Heart left ventricle (tissue), 16 donors: ENCODE data around the gene CHST9. TPM values are rescaled to one million over a fixed set of nuclear protein-coding genes. Genes with fewer than 3 reads are reported as not detected.
"Not testable (repeated sequence)": the region's sequence is repeated elsewhere in the genome, so short reads cannot be mapped to it uniquely, and the experiment has no call there.

Experiments
- ATAC-seq, 4 donors: fragments of 200-7000 bp; cut with Tn5 transposase; one replicate each; pipeline ENCODE4 v1.9.1; 2020 to 2022; ENCODE audit warnings: moderate library complexity in 4 of 4, mild to moderate bottlenecking in 3 of 4, moderate number of reproducible peaks in 1 of 4
- DNase-seq, 5 donors: peaks; one replicate each; pipeline ENCODE4 v3.0.0-alpha.2; 2020
- H3K27ac ChIP-seq, 12 donors: fragments of 200-600 bp; sonication (generic) in 4 of 12; one replicate each; pipeline versions ENCODE4 v1.5.0 to v1.8.0; 2016 to 2022; ENCODE audit warnings: mild to moderate bottlenecking in 2 of 12
- H3K27me3 ChIP-seq, 9 donors: fragments of 200-600 bp; sonication (generic) in 2 of 9; one replicate each; pipeline versions ENCODE4 v1.5.1 to v1.8.0; 2016 to 2022; ENCODE audit warnings: mild to moderate bottlenecking in 3 of 9
- H3K36me3 ChIP-seq, 9 donors: fragments of 200-600 bp; sonication (generic) in 2 of 9; one replicate each; pipeline versions ENCODE4 v1.5.0 to v1.8.0; 2018 to 2022; ENCODE audit warnings: mild to moderate bottlenecking in 2 of 9
- H3K4me1 ChIP-seq, 12 donors: fragments of 200-600 bp; sonication (generic) in 4 of 12; one replicate each; pipeline versions ENCODE4 v1.5.0 to v1.8.0; 2016 to 2022; ENCODE audit warnings: mild to moderate bottlenecking in 3 of 12
- H3K4me3 ChIP-seq, 12 donors: fragments of 200-600 bp; sonication (generic) in 4 of 12; one replicate each; pipeline versions ENCODE4 v1.5.0 to v1.8.0; 2017 to 2022; ENCODE audit warnings: mild to moderate bottlenecking in 9 of 12, moderate library complexity in 4 of 12
- H3K9me3 ChIP-seq, 12 donors: fragments of 200-600 bp; sonication (generic) in 4 of 12; one replicate each; pipeline versions ENCODE4 v1.5.0 to v1.8.0; 2016 to 2022; ENCODE audit warnings: mild to moderate bottlenecking in 1 of 12
- POLR2A ChIP-seq, 2 donors: fragments of 450-650 bp; IDR thresholded peaks; one replicate each; pipeline ENCODE4 v1.6.1; 2017; ENCODE audit warnings: antibody characterized with exemption in 2 of 2, mild to moderate bottlenecking in 2 of 2, moderate library complexity in 2 of 2
- WGBS, 4 donors: extraction: QIAGEN DNeasy Blood & Tissue Kit in 2 of 4; methylation state at CpG; one replicate each; pipeline versions ENCODE4 v1.1.5 to v1.1.7; 2013 to 2018; 5-methylcytosine and 5-hydroxymethylcytosine counted together
- intact Hi-C, 10 donors: fragments of 100-400 bp; cut with DNase I; formaldehyde crosslinking; loops; one replicate each; pipeline versions ENCODE4 v1.11.1 to v1.14.2; 2022
- polyA plus RNA-seq, 2 donors: library from polyadenylated mRNA; stranded (reverse); fragments of 200-250 nt; gene quantifications; one replicate each; pipeline ENCODE4 v1.2.3, GENCODE V29; 2013
- total RNA-seq, 9 donors: library from RNA; depleted of rRNA in 2 of 9; stranded (reverse); fragments of >200 nt in 2 of 9; fragmentation: NEBNext Ultra II Directional in 3 of 9; extraction: Animal tissue kit (Norgen Biotek cat#: 25700) in 3 of 9; gene quantifications; one replicate each; pipeline versions ENCODE4 v1.1.0 to v1.2.4, GENCODE V29; 2016 to 2023
- TF ChIP-seq, protein P1 (sequence below), 12 donors: fragments of 200-600 bp; sonication (generic) in 4 of 12; IDR thresholded peaks; one replicate each; pipeline versions ENCODE4 v1.5.0 to v1.8.0; 2018 to 2022; ENCODE audit warnings: antibody characterized with exemption in 12 of 12, mild to moderate bottlenecking in 5 of 12
- donor health status: ischemic (EF 13 %, LVEDD 7.1; RV severe dilation, severe dysfunction).
- donor health status: healthy with polysubstance abuse.
- donor health status: DM: no; HTN: yes; CAD: no.
- donor health status: DM: no; HTN: no; CAD: no.
- donor health status: ischemic (EF 25% LVEDD 6.9; RV normal size, moderate dysfunction).
- donor health status: ischemic (EF 25% LVEDD 5.7; RV mildly dilated, moderate dysfunction).
- donor health status: healthy.
- donor health status: DM: yes; HTN: yes; CAD: no.
- donor health status: ischemic (EF 35%, LVEDD 5.7; RV mildly dilated, moderate dysfunction).
- donor health status: nonischemic (EF 11% LVEDD 7.7; RV severe dilation, severe dysfunction).
- donor health status: DM: yes; HTN: yes; CAD: no.
- donor health status: PGD.
- donor health status: ischemic (EF 29% LVEDD 5.4; RV normal size, mild dysfunction).
- donor health status: nonischemic (EF 23%, LVEDD 6.1; RV moderate dilation, normal function).

The CHST9 gene
- total and polyA plus RNA-seq, 11 donors = 0.03 to 20.2 (median 4.1) TPM

DNA sequence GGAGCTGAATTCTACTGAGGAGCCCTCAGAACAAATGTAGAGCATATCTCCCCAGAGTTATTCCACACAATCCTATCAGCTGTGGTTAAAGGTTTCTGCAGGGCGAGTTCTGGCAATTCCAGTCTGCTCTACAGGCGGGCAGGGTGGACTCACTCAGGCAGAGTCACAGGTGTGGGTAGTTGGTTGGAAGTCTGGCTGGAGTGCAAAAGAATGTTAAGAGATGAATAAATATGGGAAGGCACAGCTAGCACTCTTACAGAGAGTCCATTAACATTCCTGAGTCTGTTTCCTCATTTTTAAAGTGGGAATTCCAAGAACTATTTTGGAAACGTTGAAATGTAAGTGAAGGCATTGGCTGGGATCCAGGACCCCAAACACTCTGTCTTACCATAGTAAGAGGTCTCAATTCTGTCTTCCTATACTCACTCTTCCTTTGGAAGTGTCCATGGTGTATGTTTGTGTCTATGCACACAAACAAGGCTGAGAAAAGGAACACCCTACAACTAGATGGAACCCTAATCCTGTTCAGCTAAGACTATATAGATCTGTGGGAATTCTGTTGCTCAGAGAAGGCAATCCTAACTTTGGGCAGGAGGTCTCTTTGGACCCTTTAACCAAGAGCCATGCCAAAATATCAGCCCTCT, 256.3 kb downstream of the CHST9 start:
- Histone ChIP-seq H3K4me3 (no peak overlapping the region), H3K4me1 (no peaks in the 10 kb centered on the region), H3K36me3 (no peaks in the 10 kb centered on the region), H3K27ac (no peak overlapping the region), H3K9me3 (no peaks in the 10 kb centered on the region), H3K27me3 (no peaks in the 10 kb centered on the region)
- WGBS, 4 donors = 60 to 65% (median 62%) methylated on average over 3 of the region's 3 CpGs
- intact Hi-C loops = no loop called here
- DNase-seq (no peak), ATAC-seq (no peak)
- TF ChIP-seq, protein P1, sequence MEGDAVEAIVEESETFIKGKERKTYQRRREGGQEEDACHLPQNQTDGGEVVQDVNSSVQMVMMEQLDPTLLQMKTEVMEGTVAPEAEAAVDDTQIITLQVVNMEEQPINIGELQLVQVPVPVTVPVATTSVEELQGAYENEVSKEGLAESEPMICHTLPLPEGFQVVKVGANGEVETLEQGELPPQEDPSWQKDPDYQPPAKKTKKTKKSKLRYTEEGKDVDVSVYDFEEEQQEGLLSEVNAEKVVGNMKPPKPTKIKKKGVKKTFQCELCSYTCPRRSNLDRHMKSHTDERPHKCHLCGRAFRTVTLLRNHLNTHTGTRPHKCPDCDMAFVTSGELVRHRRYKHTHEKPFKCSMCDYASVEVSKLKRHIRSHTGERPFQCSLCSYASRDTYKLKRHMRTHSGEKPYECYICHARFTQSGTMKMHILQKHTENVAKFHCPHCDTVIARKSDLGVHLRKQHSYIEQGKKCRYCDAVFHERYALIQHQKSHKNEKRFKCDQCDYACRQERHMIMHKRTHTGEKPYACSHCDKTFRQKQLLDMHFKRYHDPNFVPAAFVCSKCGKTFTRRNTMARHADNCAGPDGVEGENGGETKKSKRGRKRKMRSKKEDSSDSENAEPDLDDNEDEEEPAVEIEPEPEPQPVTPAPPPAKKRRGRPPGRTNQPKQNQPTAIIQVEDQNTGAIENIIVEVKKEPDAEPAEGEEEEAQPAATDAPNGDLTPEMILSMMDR (IDR thresholded peaks at IDR 0.05) = no peak
- no peak for TF ChIP-seq POLR2A (IDR thresholded peaks at IDR 0.05)

DNA sequence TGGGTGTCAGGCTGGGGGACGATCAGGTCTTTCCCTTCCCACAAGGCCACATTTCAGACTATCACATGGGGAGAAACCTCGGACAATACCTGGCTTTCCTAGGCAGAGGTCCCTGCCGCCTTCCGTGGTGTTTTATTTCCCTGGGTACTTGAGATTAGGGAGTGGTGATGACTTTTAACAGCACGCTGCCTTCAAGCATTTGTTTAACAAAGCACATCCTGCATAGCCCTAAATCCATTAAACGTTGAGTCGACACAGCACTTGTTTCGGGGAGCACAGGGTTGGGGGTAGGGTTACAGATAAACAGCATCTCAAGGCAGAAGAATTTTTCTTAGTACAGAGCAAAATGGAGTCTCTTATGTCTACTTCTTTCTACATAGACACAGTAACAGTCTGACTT, 257.3 kb downstream of the CHST9 start:
- H3K27me3 ChIP-seq, H3K27ac ChIP-seq, H3K4me3 ChIP-seq, H3K4me1 ChIP-seq, H3K36me3 ChIP-seq, DNase-seq, intact Hi-C loops, H3K9me3 ChIP-seq, ATAC-seq: not testable (repeated sequence)
- WGBS, 4 donors = 35 to 46% (median 43%) methylated on average over 8 of the region's 8 CpGs

DNA sequence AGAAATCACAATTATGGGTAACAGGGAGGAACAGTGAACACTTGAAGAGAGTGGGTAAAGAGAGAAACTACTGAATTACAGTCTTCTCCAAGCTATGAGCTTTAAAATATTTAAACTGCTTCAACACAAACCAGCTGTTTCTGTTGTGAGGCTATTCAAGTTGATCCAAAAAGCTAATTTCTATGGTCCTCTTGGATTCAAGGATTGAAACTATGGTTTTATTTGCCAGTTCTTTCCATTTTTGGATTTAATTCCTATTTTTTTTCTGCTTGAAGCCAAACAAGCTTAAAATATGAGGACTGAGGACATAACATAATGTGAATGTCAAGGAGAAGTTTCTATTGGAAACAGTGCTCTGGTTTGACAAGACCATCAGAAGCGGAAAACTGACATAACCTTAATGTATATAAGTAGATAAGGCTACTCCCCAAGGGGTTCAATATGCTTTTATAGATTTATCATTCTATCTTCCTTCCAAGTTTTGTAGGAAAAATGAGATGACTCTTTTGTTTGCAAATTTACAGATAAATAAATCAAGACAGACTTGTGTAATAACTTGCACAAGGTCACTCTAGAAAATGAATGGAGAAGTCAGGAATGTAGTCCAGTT, 258.9 kb downstream of the CHST9 start:
- 0 to 83% (median 72%) methylated on average over 1 of the region's 1 CpG for WGBS, 4 donors
- no peak for DNase-seq
- ATAC-seq = no peak
- H3K4me3 ChIP-seq = no peak overlapping the region
- intact Hi-C loops = no loop called here
- H3K4me1 ChIP-seq = no peaks in the 10 kb centered on the region
- no peaks in the 10 kb centered on the region for H3K27me3 ChIP-seq
- H3K27ac ChIP-seq = no peak overlapping the region
- peaks cover 0 to 12% (median 2%) of the 10 kb centered on the region in 12 donors for H3K9me3 ChIP-seq
- no peaks in the 10 kb centered on the region for H3K36me3 ChIP-seq
- TF ChIP-seq, protein P1 (IDR thresholded peaks at IDR 0.05) = no peak
- no peak for TF ChIP-seq POLR2A (IDR thresholded peaks at IDR 0.05)

DNA sequence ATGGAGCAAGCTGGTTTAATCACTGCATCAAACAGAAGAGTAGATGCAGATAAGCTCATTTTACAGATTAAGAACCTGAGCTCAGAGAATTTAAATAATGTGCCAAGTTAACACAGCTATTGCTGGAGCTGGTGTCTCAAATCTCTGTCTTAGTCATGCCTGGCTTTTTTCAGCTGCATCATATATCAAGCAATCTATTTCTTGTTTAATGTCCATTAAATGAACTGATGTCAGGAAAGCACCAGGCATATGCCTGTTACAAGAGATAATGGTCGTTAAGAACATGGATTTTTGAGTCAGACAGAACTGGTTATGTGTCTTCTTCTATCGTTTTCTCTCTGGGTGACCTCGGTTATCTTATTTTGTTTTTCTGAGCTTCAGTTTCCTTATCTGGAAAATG, 259.8 kb downstream of the CHST9 start:
- no peak overlapping the region for H3K27ac ChIP-seq
- H3K4me1 ChIP-seq = peaks cover 0 to 7% (median 0%) of the 10 kb centered on the region in 12 donors
- H3K36me3 ChIP-seq = no peaks in the 10 kb centered on the region
- WGBS, 4 donors = 54 to 65% (median 61%) methylated on average over 3 of the region's 3 CpGs
- no peak for DNase-seq
- no peak for ATAC-seq
- no peak for TF ChIP-seq POLR2A (IDR thresholded peaks at IDR 0.05)
- TF ChIP-seq, protein P1 (IDR thresholded peaks at IDR 0.05) = no peak
- peaks cover 0 to 12% (median 2%) of the 10 kb centered on the region in 12 donors for H3K9me3 ChIP-seq
- no peak overlapping the region for H3K4me3 ChIP-seq
- intact Hi-C loops = no loop called here
- no peaks in the 10 kb centered on the region for H3K27me3 ChIP-seq
